ENCODE results near the gene GUK1. TPM values are rescaled to one million over a fixed set of nuclear protein-coding genes. Genes with fewer than 3 reads are reported as not detected.

Gene GUK1
- total RNA-seq, 4 donors from 2014 or later, result 384 to 510 (median 421) TPM

GRCh38 chr1:228160201-228160761 lies 20.2 kb downstream of the GUK1 start:
- Histone ChIP-seq H3K9me3 (no peaks in the 10 kb centered on the region), H3K27ac (peak overlapping the region; percentile 100), H3K36me3 (no peaks in the 10 kb centered on the region), H3K4me3 (no peak overlapping the region), H3K4me1 (peaks cover 60% of the 10 kb centered on the region), H3K27me3 (no peaks in the 10 kb centered on the region)
- TF ChIP-seq EP300 (IDR thresholded peaks at IDR 0.05) (no peak), POLR2AphosphoS5 (IDR thresholded peaks at IDR 0.05) (no peak), CTCF (IDR thresholded peaks at IDR 0.05) (no peak), POLR2A (IDR thresholded peaks at IDR 0.05) (no peak)
- peak in 1 of 2 donors; percentile 65 for DNase-seq (ENCODE audit: low spot score in 2 of 2)
- WGBS, result 52% methylated on average over 5 of the region's 15 CpGs

GRCh38 chr1:228161362-228161761 lies 21.3 kb downstream of the GUK1 start:
- no peaks in the 10 kb centered on the region for H3K36me3 ChIP-seq
- TF ChIP-seq EP300 (IDR thresholded peaks at IDR 0.05) (no peak), CTCF (IDR thresholded peaks at IDR 0.05) (no peak), POLR2A (IDR thresholded peaks at IDR 0.05) (no peak), POLR2AphosphoS5 (IDR thresholded peaks at IDR 0.05) (no peak)
- no peak for DNase-seq (ENCODE audit: low spot score in 2 of 2)
- no peaks in the 10 kb centered on the region for H3K27me3 ChIP-seq
- H3K27ac ChIP-seq, result peak overlapping the region; percentile 100
- H3K4me3 ChIP-seq, result no peak overlapping the region
- WGBS, result 30% methylated on average over 4 of the region's 7 CpGs
- peaks cover 63% of the 10 kb centered on the region for H3K4me1 ChIP-seq
- H3K9me3 ChIP-seq, result no peaks in the 10 kb centered on the region

- WGBS, result 67% methylated on average over 5 of the region's 9 CpGs
- H3K36me3 ChIP-seq, result no peaks in the 10 kb centered on the region
- H3K27ac ChIP-seq, result peak overlapping the region; percentile 100
- peaks cover 68% of the 10 kb centered on the region for H3K4me1 ChIP-seq
- TF ChIP-seq POLR2A (IDR thresholded peaks at IDR 0.05), result no peak
- TF ChIP-seq POLR2AphosphoS5 (IDR thresholded peaks at IDR 0.05), result no peak
- TF ChIP-seq CTCF (IDR thresholded peaks at IDR 0.05), result no peak
- no peak for TF ChIP-seq EP300 (IDR thresholded peaks at IDR 0.05)
- peak in 1 of 2 donors; percentile 63 for DNase-seq (ENCODE audit: low spot score in 2 of 2)
- H3K27me3 ChIP-seq, result no peaks in the 10 kb centered on the region
- H3K9me3 ChIP-seq, result no peaks in the 10 kb centered on the region
- no peak overlapping the region for H3K4me3 ChIP-seq
These were observed 21.8 kb downstream of the GUK1 start for GRCh38 chr1:228161866-228162265.

- Histone ChIP-seq H3K36me3 (no peaks in the 10 kb centered on the region), H3K27ac (peak overlapping the region; percentile 100), H3K4me3 (peak overlapping the region; percentile 23), H3K27me3 (no peaks in the 10 kb centered on the region), H3K9me3 (no peaks in the 10 kb centered on the region), H3K4me1 (peaks cover 73% of the 10 kb centered on the region)
- DNase-seq (ENCODE audit: low spot score in 2 of 2), result peak in 1 of 2 donors; percentile 86
- TF ChIP-seq POLR2A (IDR thresholded peaks at IDR 0.05) (no peak), CTCF (IDR thresholded peaks at IDR 0.05) (no peak), POLR2AphosphoS5 (IDR thresholded peaks at IDR 0.05) (no peak), EP300 (IDR thresholded peaks at IDR 0.05) (no peak)
- 16% methylated on average over 6 of the region's 14 CpGs for WGBS
These were observed 22.4 kb downstream of the GUK1 start for GRCh38 chr1:228162286-228163006.

GRCh38 chr1:228163007-228163753 lies 23.1 kb downstream of the GUK1 start:
- no peak for TF ChIP-seq CTCF (IDR thresholded peaks at IDR 0.05)
- TF ChIP-seq EP300 (IDR thresholded peaks at IDR 0.05), result no peak
- no peak for TF ChIP-seq POLR2AphosphoS5 (IDR thresholded peaks at IDR 0.05)
- TF ChIP-seq POLR2A (IDR thresholded peaks at IDR 0.05), result no peak
- Histone ChIP-seq H3K27ac (peak overlapping the region; percentile 100), H3K9me3 (no peaks in the 10 kb centered on the region), H3K4me3 (peak overlapping the region; percentile 23), H3K36me3 (no peaks in the 10 kb centered on the region), H3K4me1 (peaks cover 74% of the 10 kb centered on the region), H3K27me3 (no peaks in the 10 kb centered on the region)
- WGBS, result 69% methylated on average over 6 of the region's 30 CpGs
- peak in 1 of 2 donors; percentile 87 for DNase-seq (ENCODE audit: low spot score in 2 of 2)

Measured in suprapubic skin (tissue), 4 donors.